Activated CD4-positive, alpha-beta T cell treated with anti-CD3 and anti-CD28 coated beads for 36 hours (primary cell): ENCODE results near the gene MAN2C1. TPM values are rescaled to one million over a fixed set of nuclear protein-coding genes. Genes with fewer than 3 reads are reported as not detected.

Experiments
- ATAC-seq: fragments of 200-7000 bp; cut with Tn5 transposase; one replicate; pipeline ENCODE4 v1.10.0; 2021; ENCODE audit warnings: mild to moderate bottlenecking, moderate library complexity
- CTCF ChIA-PET: fragments of 350-600 bp; sonication (Branson Sonifier 250); formaldehyde crosslinking; loops from one replicate; lab custom pipeline; 2021; ENCODE audit warnings: antibody characterized with exemption; lab: Charles Lee
- POLR2A ChIA-PET: fragments of 350-600 bp; sonication (Branson Sonifier 250); formaldehyde crosslinking; loops from one replicate; lab custom pipeline; 2021; ENCODE audit warnings: antibody characterized with exemption, inconsistent platforms; lab: Charles Lee
- DNase-seq: peaks from one replicate; pipeline ENCODE4 v3.0.0-alpha.2; 2020
- H3K27ac Mint-ChIP-seq: one replicate; pipeline ENCODE4 v1.8.0; 2021; ENCODE audit warnings: mixed read lengths
- H3K27me3 Mint-ChIP-seq: one replicate; pipeline ENCODE4 v1.8.0; 2021; ENCODE audit warnings: mixed read lengths
- H3K36me3 Mint-ChIP-seq: one replicate; pipeline ENCODE4 v1.8.0; 2021; ENCODE audit warnings: low read depth, mixed read lengths
- H3K4me1 Mint-ChIP-seq: one replicate; pipeline ENCODE4 v1.8.0; 2021; ENCODE audit warnings: mixed read lengths
- H3K4me3 Mint-ChIP-seq: one replicate; pipeline ENCODE4 v1.8.0; 2021; ENCODE audit warnings: mild to moderate bottlenecking, moderate library complexity, mixed read lengths
- H3K9me3 Mint-ChIP-seq: one replicate; pipeline ENCODE4 v1.8.0; 2021; ENCODE audit warnings: low read depth, mixed read lengths
- intact Hi-C, 2 experiments: fragments of 100-400 bp; cut with DNase I in 1 of 2; cut with micrococcal nuclease in 1 of 2; formaldehyde crosslinking; loops; one replicate each; pipeline versions ENCODE4 v1.14.2 to v1.15.1; 2022 to 2024; cut with DNase I, micrococcal nuclease
- total RNA-seq, 2 experiments: library from RNA; stranded (reverse); gene quantifications; one replicate each; pipeline ENCODE4 v1.2.3, GENCODE V29; 2021

Gene MAN2C1
- total RNA-seq, 2 experiments from 2014 or later = 119 to 181 TPM

DNA sequence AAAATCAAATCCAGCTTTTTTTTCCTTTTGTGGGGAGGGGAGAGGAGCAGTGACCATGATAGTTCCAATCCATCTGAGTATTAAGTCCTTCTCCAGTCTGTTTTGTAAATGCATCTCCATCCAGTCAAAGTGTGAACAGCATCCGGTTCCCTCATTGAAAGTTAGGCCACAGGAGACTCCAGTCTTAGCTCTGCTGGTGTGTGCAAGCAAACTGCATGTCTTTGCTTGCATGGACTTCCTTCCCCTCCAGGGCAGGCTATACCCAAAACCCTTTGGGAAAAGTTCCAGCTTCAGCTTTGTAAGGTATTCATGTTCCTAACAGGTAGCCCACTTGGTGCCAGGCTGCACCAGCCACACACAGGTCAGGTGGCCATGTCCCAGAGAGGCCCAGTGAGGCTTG lies 3.1 kb upstream of the MAN2C1 start:
- no peaks in the 10 kb centered on the region for H3K9me3 Mint-ChIP-seq
- ChIA-PET POLR2A (interaction anchor here (4.9 kb wide), 1 partner anchor 82 kb away, joined by 83 read pairs; the partner anchor contains the start of gene SIN3A), CTCF (interaction anchor here (0.7 to 1.7 kb wide), 2 partner anchors 167 to 276 kb away, joined by 3 read pairs; partner anchors contain the start of gene SNX33)
- no peak for ATAC-seq
- DNase-seq = no peak
- peaks cover 43% of the 10 kb centered on the region for H3K36me3 Mint-ChIP-seq
- H3K4me3 Mint-ChIP-seq = no peak overlapping the region
- H3K27ac Mint-ChIP-seq = no peak overlapping the region
- peaks cover 26% of the 10 kb centered on the region for H3K4me1 Mint-ChIP-seq
- no peaks in the 10 kb centered on the region for H3K27me3 Mint-ChIP-seq
- intact Hi-C loops = no loop called here

DNA sequence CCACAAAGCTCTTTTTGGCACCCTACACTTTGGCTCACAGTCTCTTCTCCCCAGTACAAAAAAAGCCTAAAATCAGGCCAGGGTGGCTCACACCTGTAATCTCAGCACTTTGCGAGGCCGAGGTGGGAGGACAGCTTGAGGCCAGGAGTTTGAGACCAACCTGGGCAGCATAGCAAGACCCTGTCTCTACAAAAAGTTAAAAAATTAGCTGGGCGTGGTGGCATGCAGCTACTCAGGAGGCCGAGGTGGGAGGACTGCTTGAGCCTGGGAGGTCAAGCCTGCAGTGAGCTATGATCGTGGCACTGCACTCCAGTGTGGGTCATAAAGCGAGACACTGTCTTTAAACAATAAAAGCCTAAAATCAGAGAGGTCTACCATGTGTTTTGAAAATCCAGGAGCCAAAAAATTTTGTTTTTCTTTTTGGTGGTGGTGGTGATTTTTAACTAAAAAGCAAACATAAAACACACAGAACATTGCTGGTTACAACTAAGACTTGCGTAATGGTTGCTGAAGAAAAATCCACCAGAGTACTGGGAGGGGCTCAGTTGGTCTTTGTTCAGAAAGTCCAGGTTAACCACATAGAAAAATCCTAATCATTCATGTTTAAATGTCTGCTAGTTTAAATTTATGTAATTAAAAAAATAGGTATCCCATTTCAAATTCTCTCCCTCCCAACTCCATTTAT lies 1.6 kb upstream of the MAN2C1 start:
- H3K4me3 Mint-ChIP-seq = peak overlapping the region; percentile 86
- POLR2A ChIA-PET = interaction anchor here (0.6 to 4.9 kb wide), 3 partner anchors 24 to 187 kb away, joined by 3 to 83 read pairs (median 4); partner anchors contain the start of gene SIN3A
- peak overlapping the region; percentile 95 for H3K27ac Mint-ChIP-seq
- H3K36me3 Mint-ChIP-seq = peaks cover 33% of the 10 kb centered on the region
- no peaks in the 10 kb centered on the region for H3K9me3 Mint-ChIP-seq
- intact Hi-C loops = loop anchor here in 1 of 2 experiments (2.0 kb wide), 1 partner anchor 83 kb away; no protein-coding TSS in a partner anchor
- ATAC-seq (no peak), DNase-seq (no peak)
- H3K4me1 Mint-ChIP-seq = peaks cover 26% of the 10 kb centered on the region
- no peaks in the 10 kb centered on the region for H3K27me3 Mint-ChIP-seq
- CTCF ChIA-PET = interaction anchor here (0.5 to 3.2 kb wide), 7 partner anchors 9 to 278 kb away, joined by 3 to 37 read pairs (median 4); partner anchors contain the start of genes IMP3 and SNX33

- ChIA-PET POLR2A (interaction anchor here (0.7 to 4.9 kb wide), 9 partner anchors 10 to 271 kb away, joined by 3 to 83 read pairs (median 4); partner anchors contain the start of genes IMP3, SIN3A and SNUPN), CTCF (interaction anchor here (0.8 to 3.3 kb wide), 16 partner anchors 10 to 468 kb away, joined by 3 to 37 read pairs (median 6); partner anchors contain the start of genes IMP3 and SIN3A)
- Mint-ChIP-seq H3K9me3 (no peaks in the 10 kb centered on the region), H3K27ac (peak overlapping the region; percentile 95), H3K27me3 (no peaks in the 10 kb centered on the region), H3K4me3 (peak overlapping the region; percentile 86), H3K4me1 (peaks cover 26% of the 10 kb centered on the region), H3K36me3 (peaks cover 31% of the 10 kb centered on the region)
- intact Hi-C loops = loop anchor here (1.0 to 2.0 kb wide), 10 partner anchors 21 to 535 kb away; partner anchors contain the start of genes SNUPN (in 2 of the 2), COMMD4 (in 1 of the 2), FBXO22 (in 1 of the 2) and IMP3 (in 1 of the 2)
- no peak for DNase-seq
- ATAC-seq = peak; percentile 3
These were observed 357 bp upstream of the MAN2C1 start for GRCh38 chr15:75368689-75369239.

GRCh38 chr15:75367406-75367912 lies 948 bp downstream of the MAN2C1 start:
- ATAC-seq (no peak), DNase-seq (no peak)
- no peaks in the 10 kb centered on the region for H3K9me3 Mint-ChIP-seq
- ChIA-PET POLR2A (interaction anchor here (0.6 to 4.9 kb wide), 10 partner anchors 11 to 273 kb away, joined by 3 to 83 read pairs (median 6); partner anchors contain the start of genes IMP3, SIN3A and SNUPN), CTCF (interaction anchor here (0.6 to 3.3 kb wide), 28 partner anchors 11 to 436 kb away, joined by 3 to 37 read pairs (median 5); partner anchors contain the start of genes COMMD4, IMP3, SIN3A and SNX33)
- peak overlapping the region; percentile 86 for H3K4me3 Mint-ChIP-seq
- H3K4me1 Mint-ChIP-seq = peaks cover 26% of the 10 kb centered on the region
- no peaks in the 10 kb centered on the region for H3K27me3 Mint-ChIP-seq
- peaks cover 31% of the 10 kb centered on the region for H3K36me3 Mint-ChIP-seq
- intact Hi-C loops = loop anchor here in 1 of 2 experiments (1.0 kb wide), 1 partner anchor 273 kb away; the partner anchor contains the start of gene IMP3
- peak overlapping the region; percentile 71 for H3K27ac Mint-ChIP-seq

- DNase-seq (no peak), ATAC-seq (no peak)
- Mint-ChIP-seq H3K27me3 (no peaks in the 10 kb centered on the region), H3K4me3 (peak overlapping the region; percentile 86), H3K9me3 (no peaks in the 10 kb centered on the region), H3K27ac (peak overlapping the region; percentile 60), H3K4me1 (peaks cover 26% of the 10 kb centered on the region), H3K36me3 (peaks cover 31% of the 10 kb centered on the region)
- ChIA-PET CTCF (interaction anchor here (0.6 to 3.3 kb wide), 16 partner anchors 13 to 280 kb away, joined by 3 to 37 read pairs (median 6); partner anchors contain the start of genes COMMD4, IMP3, SIN3A and SNX33), POLR2A (interaction anchor here (0.5 to 4.9 kb wide), 4 partner anchors 19 to 273 kb away, joined by 3 to 83 read pairs (median 12); partner anchors contain the start of genes IMP3 and SIN3A)
- intact Hi-C loops = loop anchor here in 1 of 2 experiments (1.0 kb wide), 1 partner anchor 273 kb away; the partner anchor contains the start of gene IMP3
These were observed 1.4 kb downstream of the MAN2C1 start for GRCh38 chr15:75367006-75367405.

DNA sequence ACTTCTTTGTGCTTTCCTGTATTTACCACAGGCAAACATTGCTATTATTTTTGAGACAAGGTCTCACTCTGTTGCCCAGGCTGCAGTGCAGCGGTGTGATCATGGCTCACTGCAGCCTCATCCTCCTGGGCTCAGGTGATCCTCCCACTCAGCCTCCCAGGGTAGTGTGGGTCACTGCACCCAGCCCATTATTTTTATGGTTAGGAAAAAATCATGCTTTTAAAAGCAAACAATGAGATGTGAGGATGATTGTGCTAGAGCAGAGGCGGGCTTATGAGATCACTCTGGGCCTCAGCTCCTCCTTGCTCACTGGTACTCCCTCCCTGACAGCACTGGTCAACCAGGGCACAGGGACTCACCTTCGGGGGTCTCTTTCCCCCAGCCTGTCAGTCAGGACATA lies 2.2 kb downstream of the MAN2C1 start:
- ChIA-PET CTCF (interaction anchor here (0.6 kb wide), 1 partner anchor 163 kb away, joined by 3 read pairs; no protein-coding TSS in a partner anchor), POLR2A (no interaction called here)
- no peaks in the 10 kb centered on the region for H3K27me3 Mint-ChIP-seq
- H3K4me3 Mint-ChIP-seq = no peak overlapping the region
- ATAC-seq (no peak), DNase-seq (no peak)
- H3K27ac Mint-ChIP-seq = no peak overlapping the region
- peaks cover 26% of the 10 kb centered on the region for H3K36me3 Mint-ChIP-seq
- intact Hi-C loops = no loop called here
- no peaks in the 10 kb centered on the region for H3K9me3 Mint-ChIP-seq
- H3K4me1 Mint-ChIP-seq = peaks cover 26% of the 10 kb centered on the region

GRCh38 chr15:75364881-75365280 lies 3.5 kb downstream of the MAN2C1 start:
- DNase-seq = no peak
- H3K4me1 Mint-ChIP-seq = peaks cover 24% of the 10 kb centered on the region
- no peak overlapping the region for H3K27ac Mint-ChIP-seq
- no peak for ATAC-seq
- no peaks in the 10 kb centered on the region for H3K27me3 Mint-ChIP-seq
- ChIA-PET CTCF (no interaction called here), POLR2A (no interaction called here)
- H3K36me3 Mint-ChIP-seq = peaks cover 24% of the 10 kb centered on the region
- H3K4me3 Mint-ChIP-seq = no peak overlapping the region
- intact Hi-C loops = no loop called here
- no peaks in the 10 kb centered on the region for H3K9me3 Mint-ChIP-seq

DNA sequence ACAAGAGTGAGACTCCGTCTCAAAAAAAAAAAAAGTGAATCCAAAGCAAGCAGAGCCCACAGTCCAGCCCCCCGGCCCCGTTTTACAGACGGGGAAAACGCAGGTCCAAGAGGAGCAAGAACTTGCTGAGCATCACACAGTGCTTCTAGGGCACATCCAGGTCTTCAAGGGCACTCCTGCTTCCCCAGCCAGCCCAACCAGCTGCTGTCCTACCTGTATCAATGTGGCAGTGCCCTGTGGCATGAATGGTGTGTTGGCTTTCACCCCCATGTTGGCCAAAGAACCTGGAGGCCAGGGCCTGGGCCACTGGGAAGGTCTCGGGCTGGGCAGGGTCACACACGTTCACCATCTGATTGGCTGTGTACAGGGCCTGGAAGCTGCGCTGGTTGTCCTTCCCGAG lies 4.6 kb downstream of the MAN2C1 start:
- Mint-ChIP-seq H3K9me3 (no peaks in the 10 kb centered on the region), H3K27me3 (no peaks in the 10 kb centered on the region), H3K4me1 (peaks cover 13% of the 10 kb centered on the region), H3K36me3 (peaks cover 25% of the 10 kb centered on the region), H3K4me3 (no peak overlapping the region), H3K27ac (no peak overlapping the region)
- intact Hi-C loops = no loop called here
- ChIA-PET POLR2A (no interaction called here), CTCF (no interaction called here)
- DNase-seq (no peak), ATAC-seq (no peak)

DNA sequence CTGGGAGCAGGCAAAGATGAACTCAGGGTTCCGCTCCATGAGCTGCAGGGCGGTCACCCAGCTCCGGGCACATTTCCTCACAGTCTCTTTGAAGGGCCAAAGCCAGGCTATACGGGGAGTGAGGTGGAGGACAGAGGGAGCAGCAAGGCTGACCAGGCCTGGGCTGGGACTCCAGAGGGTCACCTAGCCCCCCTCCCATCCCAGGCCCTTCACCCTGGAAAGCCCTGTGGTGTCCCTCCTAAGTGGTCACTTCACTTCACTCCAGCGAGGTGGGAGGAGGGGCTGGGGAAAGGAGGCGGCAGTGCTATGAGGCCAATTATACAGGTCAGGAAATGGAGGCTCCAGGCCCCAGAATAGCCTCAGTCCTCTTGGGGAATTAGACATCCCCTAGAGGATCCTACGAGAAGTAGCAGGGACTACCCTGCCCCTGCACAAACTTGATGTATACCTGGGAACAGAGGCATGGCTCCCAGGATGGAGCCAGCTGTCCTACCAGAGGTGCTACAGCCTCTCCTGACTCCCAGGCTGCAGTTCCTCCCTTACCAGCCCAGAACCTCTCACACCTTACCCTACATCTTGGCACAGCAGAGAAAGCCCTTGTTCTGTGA lies 5.7 kb downstream of the MAN2C1 start:
- no peak overlapping the region for H3K27ac Mint-ChIP-seq
- H3K27me3 Mint-ChIP-seq = no peaks in the 10 kb centered on the region
- ChIA-PET POLR2A (no interaction called here), CTCF (no interaction called here)
- H3K4me3 Mint-ChIP-seq = no peak overlapping the region
- DNase-seq = no peak
- intact Hi-C loops = no loop called here
- peaks cover 10% of the 10 kb centered on the region for H3K4me1 Mint-ChIP-seq
- peaks cover 28% of the 10 kb centered on the region for H3K36me3 Mint-ChIP-seq
- no peak for ATAC-seq
- no peaks in the 10 kb centered on the region for H3K9me3 Mint-ChIP-seq

- Mint-ChIP-seq H3K4me1 (peaks cover 5% of the 10 kb centered on the region), H3K27me3 (no peaks in the 10 kb centered on the region), H3K9me3 (no peaks in the 10 kb centered on the region), H3K4me3 (no peak overlapping the region), H3K27ac (no peak overlapping the region), H3K36me3 (peaks cover 28% of the 10 kb centered on the region)
- intact Hi-C loops = no loop called here
- ATAC-seq (no peak), DNase-seq (no peak)
- POLR2A ChIA-PET = no interaction called here
- CTCF ChIA-PET = no interaction called here
These were observed 6.3 kb downstream of the MAN2C1 start for GRCh38 chr15:75361989-75362641.
